A673 (cell line): ENCODE data around the gene HS6ST2. TPM values are rescaled to one million over a fixed set of nuclear protein-coding genes. Genes with fewer than 3 reads are reported as not detected.

Source experiments
- BruUV-seq: library from RNA; stranded (reverse); fragments of 400-500 nt; replicated peaks from 2 replicates; lab custom pipeline; 2021; lab: Mats Ljungman, UMichigan
- CTCF ChIA-PET: fragments of 300-600 bp; sonication (Branson Sonifier 250); formaldehyde crosslinking; loops from one replicate; lab custom pipeline; 2022; ENCODE audit warnings: antibody characterized with exemption; lab: Charles Lee
- POLR2A ChIA-PET: fragments of 300-600 bp; sonication (Branson Sonifier 250); formaldehyde crosslinking; loops from one replicate; lab custom pipeline; 2022; ENCODE audit warnings: antibody characterized with exemption; ENCODE audit not compliant: low non-redundant PET; lab: Charles Lee
- DNase-seq: peaks from one replicate; pipeline ENCODE4 v3.0.0-alpha.2; 2015; ENCODE audit warnings: low spot score
- H3K27ac ChIP-seq: fragments of 200-600 bp; sonication (generic); 2 replicates; pipeline ENCODE4 v1.5.1; 2016; ENCODE audit warnings: mixed run types, low read depth, mild to moderate bottlenecking, mixed read lengths, antibody characterized with exemption, low read length; ENCODE audit not compliant: poor library complexity, severe bottlenecking
- H3K27me3 ChIP-seq: fragments of 200-600 bp; sonication (generic); replicated peaks from 2 replicates; pipeline ENCODE4 v1.6.1; 2017; ENCODE audit warnings: mixed run types, low read depth, mild to moderate bottlenecking, mixed read lengths, antibody characterized with exemption, low read length; ENCODE audit not compliant: insufficient read depth, poor library complexity
- H3K36me3 ChIP-seq: fragments of 200-600 bp; sonication (generic); 2 replicates; pipeline ENCODE4 v1.6.1; 2016; ENCODE audit warnings: mixed run types, mild to moderate bottlenecking, mixed read lengths, antibody characterized with exemption, low read length; ENCODE audit not compliant: insufficient read depth, poor library complexity, severe bottlenecking
- H3K4me1 ChIP-seq: fragments of 200-600 bp; sonication (generic); 2 replicates; pipeline ENCODE4 v1.6.1; 2017; ENCODE audit warnings: mixed run types, mild to moderate bottlenecking, mixed read lengths, antibody characterized with exemption, low read length; ENCODE audit not compliant: insufficient read depth, poor library complexity, severe bottlenecking
- H3K4me3 ChIP-seq: fragments of 200-600 bp; sonication (generic); 2 replicates; pipeline ENCODE4 v1.5.1; 2016; ENCODE audit warnings: low read depth, mixed run types, mild to moderate bottlenecking, mixed read lengths, low read length; ENCODE audit not compliant: poor library complexity, severe bottlenecking
- H3K9me3 ChIP-seq: fragments of 200-600 bp; sonication (generic); 2 replicates; pipeline ENCODE4 v1.6.1; 2016; ENCODE audit warnings: mixed run types, low read depth, mild to moderate bottlenecking, mixed read lengths, antibody characterized with exemption, low read length; ENCODE audit not compliant: poor library complexity, severe bottlenecking
- EZH2 ChIP-seq: fragments of 200-600 bp; sonication (generic); IDR thresholded peaks from 2 replicates; pipeline ENCODE4 v1.6.1; 2017; ENCODE audit warnings: borderline replicate concordance, low read depth, mild to moderate bottlenecking, mixed read lengths, antibody characterized with exemption, low read length; ENCODE audit not compliant: poor library complexity, severe bottlenecking
- intact Hi-C: fragments of 100-400 bp; cut with micrococcal nuclease; formaldehyde crosslinking; loops from one replicate; pipeline ENCODE4 v1.10.0; 2022; ENCODE audit not compliant: unreplicated experiment
- total RNA-seq: library from RNA; stranded (reverse); gene quantifications from 2 replicates; pipeline ENCODE4 v1.2.3, GENCODE V29; 2021
- TF ChIP-seq, protein P1 (sequence below): fragments of 300-800, 200-600 bp; sonication (generic); conservative IDR thresholded peaks from 2 replicates; pipeline ENCODE4 v1.5.1; 2017; ENCODE audit warnings: low read depth, mild to moderate bottlenecking, antibody characterized with exemption, low read length, moderate library complexity, mixed read lengths

Gene HS6ST2
- total RNA-seq, 1 experiment from 2014 or later, result 6.9 TPM

DNA sequence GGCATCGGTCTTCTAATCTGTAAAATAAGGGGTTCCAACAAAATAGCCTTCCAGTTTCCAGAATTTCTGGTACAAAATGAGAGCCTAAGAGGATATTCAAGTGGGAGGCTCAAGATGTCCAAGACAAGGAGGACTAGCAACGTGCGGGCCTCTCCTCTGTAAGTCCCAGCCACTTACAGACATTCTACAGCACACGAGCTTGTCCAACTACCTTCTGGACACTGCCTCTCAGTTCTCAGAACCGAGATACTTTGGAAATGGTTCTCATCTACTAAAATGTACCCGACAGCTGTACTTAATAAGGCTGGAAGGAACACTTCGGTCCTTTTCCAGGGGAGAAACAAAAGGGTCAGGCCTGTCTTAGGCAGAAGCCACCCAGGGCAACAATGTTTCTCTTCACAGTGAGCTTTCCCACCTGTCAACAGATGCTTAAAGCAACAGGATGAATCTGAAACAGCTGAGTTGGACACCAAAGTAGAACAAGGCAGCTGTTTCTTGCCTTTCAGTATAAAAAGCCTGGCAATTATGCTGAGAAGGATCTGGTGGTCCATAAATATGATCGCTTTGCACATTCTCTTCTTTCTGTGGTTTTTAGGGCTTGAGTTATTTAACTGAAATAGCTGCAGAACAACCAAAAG is 127.0 kb downstream of the HS6ST2 start:
- no peaks in the 10 kb centered on the region for H3K36me3 ChIP-seq
- H3K27ac ChIP-seq, result no peak overlapping the region
- no peaks in the 10 kb centered on the region for H3K9me3 ChIP-seq
- no TSS peak for BruUV-seq
- POLR2A ChIA-PET, result no interaction called here
- intact Hi-C loops, result no loop called here
- TF ChIP-seq EZH2, result no peak
- TF ChIP-seq, protein P1, sequence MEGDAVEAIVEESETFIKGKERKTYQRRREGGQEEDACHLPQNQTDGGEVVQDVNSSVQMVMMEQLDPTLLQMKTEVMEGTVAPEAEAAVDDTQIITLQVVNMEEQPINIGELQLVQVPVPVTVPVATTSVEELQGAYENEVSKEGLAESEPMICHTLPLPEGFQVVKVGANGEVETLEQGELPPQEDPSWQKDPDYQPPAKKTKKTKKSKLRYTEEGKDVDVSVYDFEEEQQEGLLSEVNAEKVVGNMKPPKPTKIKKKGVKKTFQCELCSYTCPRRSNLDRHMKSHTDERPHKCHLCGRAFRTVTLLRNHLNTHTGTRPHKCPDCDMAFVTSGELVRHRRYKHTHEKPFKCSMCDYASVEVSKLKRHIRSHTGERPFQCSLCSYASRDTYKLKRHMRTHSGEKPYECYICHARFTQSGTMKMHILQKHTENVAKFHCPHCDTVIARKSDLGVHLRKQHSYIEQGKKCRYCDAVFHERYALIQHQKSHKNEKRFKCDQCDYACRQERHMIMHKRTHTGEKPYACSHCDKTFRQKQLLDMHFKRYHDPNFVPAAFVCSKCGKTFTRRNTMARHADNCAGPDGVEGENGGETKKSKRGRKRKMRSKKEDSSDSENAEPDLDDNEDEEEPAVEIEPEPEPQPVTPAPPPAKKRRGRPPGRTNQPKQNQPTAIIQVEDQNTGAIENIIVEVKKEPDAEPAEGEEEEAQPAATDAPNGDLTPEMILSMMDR, result no peak
- no peak overlapping the region for H3K4me3 ChIP-seq
- no peaks in the 10 kb centered on the region for H3K4me1 ChIP-seq
- CTCF ChIA-PET, result no interaction called here
- no peaks in the 10 kb centered on the region for H3K27me3 ChIP-seq
- no peak for DNase-seq

DNA sequence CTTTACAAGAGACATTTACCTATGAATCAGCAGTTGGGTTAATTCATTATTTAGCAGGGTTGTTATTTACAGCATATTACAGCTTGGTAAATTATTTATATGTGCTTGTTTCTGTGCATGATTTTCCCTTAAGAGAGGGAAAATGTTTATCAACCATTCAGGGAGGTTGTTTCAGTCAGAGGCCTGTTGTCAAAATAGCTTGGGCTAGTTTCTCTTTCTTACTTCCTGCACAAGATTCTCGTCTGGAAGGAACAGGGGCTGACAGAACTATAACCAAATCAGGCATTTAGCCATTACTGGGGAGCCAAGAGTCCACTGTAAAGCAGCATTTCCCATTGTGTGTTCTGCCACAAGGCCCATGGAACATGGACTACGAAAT is 135.8 kb downstream of the HS6ST2 start:
- no peaks in the 10 kb centered on the region for H3K4me1 ChIP-seq
- ChIA-PET POLR2A (no interaction called here), CTCF (no interaction called here)
- no peak for DNase-seq
- no peaks in the 10 kb centered on the region for H3K27me3 ChIP-seq
- no peak for TF ChIP-seq EZH2
- TF ChIP-seq, protein P1, result no peak
- no peak overlapping the region for H3K4me3 ChIP-seq
- no peaks in the 10 kb centered on the region for H3K9me3 ChIP-seq
- BruUV-seq, result no TSS peak
- no peaks in the 10 kb centered on the region for H3K36me3 ChIP-seq
- intact Hi-C loops, result no loop called here
- H3K27ac ChIP-seq, result no peak overlapping the region

DNA sequence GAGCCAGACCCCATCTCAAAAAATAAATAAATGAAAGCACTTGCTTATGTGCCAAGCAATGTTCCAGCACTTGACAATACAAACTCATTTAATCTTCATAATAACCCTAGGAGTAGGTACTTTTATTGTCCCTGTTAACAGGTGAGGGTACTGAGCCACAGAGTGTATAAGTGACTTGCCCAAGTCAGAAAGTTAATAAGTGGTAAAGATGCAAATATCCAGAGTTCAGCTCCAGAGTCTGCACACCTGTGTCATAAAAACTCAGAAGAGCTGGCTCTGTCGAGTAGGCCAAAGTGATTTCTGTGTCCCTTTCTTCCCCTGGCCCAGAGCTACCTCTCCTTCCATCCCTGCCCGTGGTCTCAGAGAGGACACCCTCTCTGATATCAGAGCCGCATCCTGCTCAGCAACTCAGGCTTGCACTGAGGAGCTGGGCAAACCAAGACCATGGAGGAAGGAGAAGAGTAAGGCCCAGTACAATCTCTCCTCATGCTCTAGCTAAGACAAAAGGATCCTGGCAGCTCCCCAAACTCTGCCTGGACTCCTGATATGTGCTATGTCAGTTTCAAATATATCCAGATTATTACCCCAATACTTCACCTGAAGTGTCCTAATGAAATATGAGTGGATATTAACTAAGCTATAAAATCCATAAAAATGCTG is 136.3 kb downstream of the HS6ST2 start:
- intact Hi-C loops, result no loop called here
- Histone ChIP-seq H3K36me3 (no peaks in the 10 kb centered on the region), H3K9me3 (no peaks in the 10 kb centered on the region), H3K27ac (no peak overlapping the region), H3K4me1 (no peaks in the 10 kb centered on the region), H3K4me3 (no peak overlapping the region), H3K27me3 (no peaks in the 10 kb centered on the region)
- DNase-seq, result no peak
- no peak for TF ChIP-seq EZH2
- TF ChIP-seq, protein P1, result no peak
- BruUV-seq, result no TSS peak
- ChIA-PET CTCF (no interaction called here), POLR2A (no interaction called here)
